ENCODE measurements around the gene PKN1.

PKN1 gene

DNA sequence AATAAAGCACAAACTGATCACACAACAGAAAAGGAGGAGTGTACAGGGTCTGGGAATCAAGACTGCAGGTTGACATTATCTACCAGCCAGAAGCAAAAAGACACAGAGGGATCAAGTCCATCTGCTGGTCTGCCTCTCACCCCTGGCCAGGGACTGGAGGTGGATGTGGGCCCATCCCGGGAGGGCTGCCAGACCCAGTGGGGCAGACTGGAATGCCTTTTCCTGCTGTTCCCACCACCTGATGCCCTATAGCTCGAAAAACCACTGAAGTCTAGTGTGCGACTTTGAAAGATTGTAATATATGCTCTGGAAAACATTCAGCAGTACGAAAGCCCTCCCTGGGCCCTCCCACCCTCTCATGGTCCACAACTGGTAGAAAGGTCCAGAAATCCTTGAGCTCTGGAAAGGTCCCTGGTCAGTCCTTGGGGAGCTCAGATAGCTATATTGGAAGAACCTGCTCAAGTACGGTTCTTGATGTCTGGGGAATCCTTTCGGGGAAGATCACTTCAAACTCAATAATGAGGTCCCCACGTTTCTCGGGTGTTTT lies 82.5 kb downstream of the PKN1 start:
- DNase-seq = no peak

DNA sequence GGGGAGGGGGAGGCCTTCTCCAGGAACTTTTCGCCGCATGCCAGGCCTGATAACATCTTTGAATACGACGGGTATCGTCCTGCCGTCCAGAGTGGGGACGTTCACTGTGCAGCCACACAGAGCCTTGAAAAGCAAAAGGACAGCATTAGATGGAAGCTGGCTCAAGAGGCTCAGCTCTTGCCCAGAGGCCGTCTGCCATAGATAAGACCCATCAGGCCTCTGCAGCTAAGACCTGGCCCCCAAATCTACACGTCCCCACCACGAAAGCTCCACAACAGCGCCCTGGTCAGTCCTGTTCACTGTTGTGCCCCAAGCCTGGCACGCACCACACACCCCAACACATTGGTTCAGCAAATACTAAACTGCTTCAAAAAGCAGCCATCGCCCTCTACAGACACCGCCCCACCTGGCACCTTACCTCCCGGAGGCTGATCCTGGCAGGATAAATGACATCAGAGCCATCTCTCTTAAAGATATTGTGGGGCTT lies 83.0 kb downstream of the PKN1 start:
- DNase-seq = no peak

GRCh38 chr19:14516746-14517438 lies 83.8 kb downstream of the PKN1 start:
- no peak for DNase-seq

- DNase-seq = no peak
Observed at GRCh38 chr19:14517446-14517839, 84.3 kb downstream of the PKN1 start.

- peak; percentile 80 for DNase-seq
Observed at GRCh38 chr19:14517840-14518505, 84.9 kb downstream of the PKN1 start, which contains the start of gene DNAJB1. DNAJB1 (minus strand) TSS chr19:14518397; CDS start chr19:14518349, 48 bp downstream.

DNA sequence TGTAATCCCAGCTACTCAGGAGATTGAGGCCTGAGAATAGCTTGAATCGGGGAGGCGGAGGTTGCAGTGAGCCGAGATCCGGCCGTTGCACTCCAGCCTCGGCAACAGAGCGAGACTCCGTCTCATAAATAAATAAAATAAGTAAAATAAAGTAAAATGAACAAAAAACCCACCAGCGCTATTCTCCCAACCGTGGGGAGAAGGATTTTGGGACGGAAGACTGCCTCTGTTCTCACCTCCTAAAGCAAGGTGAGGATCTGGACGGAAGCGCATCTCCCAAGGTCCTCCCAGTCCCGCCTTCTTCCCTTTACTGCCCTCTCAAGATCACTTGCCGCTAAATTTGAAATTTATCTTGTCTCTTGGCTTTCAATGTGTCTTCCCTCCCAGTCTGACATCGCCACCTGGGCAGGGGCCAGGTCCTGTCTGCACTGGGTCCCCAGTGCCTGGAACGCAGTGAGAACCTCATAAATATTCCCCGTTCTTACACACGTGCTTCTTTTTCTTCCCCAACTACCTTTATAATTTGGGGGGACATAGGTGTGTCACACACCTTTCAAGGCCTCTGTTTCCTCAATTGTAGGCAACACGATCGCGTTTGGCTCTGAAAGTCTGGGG lies 86.2 kb downstream of the PKN1 start:
- no peak for DNase-seq

DNA sequence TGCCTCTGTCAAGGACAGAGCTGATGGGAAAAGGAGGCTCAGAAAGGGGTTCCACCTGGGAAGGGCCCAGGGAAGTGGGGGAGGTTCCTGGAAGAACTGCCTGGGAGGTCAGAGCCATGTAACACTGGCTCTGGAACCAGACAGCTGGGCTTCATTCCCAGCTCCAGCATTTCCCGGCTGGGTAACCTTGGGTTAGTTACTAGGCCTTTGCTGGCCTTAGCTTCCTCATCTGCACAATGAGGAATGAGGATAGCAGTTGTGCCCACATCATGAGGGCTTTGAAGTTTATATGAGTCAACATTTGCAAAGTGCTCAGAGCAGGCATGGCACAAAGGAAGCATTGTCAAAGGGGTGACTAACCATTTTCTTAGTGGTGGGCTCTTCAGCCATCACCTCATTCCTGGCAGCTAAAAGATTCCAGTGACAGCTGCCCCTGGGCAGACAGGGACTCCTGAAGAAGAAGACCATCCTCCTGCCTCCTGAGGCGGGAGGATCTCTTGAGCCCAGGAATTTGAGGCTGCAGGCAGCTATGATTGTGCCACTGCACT lies 86.8 kb downstream of the PKN1 start:
- DNase-seq = no peak

GRCh38 chr19:14520543-14520942 lies 87.4 kb downstream of the PKN1 start:
- no peak for DNase-seq

Measured in fibroblast of skin of scalp (primary cell).